Activated T-helper 9 cell treated with anti-CD3 and anti-CD28 coated beads, Interleukin-2, amount 50 U/mL, for 16 hours (primary cell): ENCODE results near the gene ASPSCR1.
A peak's percentile ranks its signal among the peaks of the same experiment; 100 is the strongest.
"Not testable (repeated sequence)": the region's sequence is repeated elsewhere in the genome, so short reads cannot be mapped to it uniquely, and the experiment has no call there.

Source experiments
- DNase-seq: peaks from one replicate; pipeline ENCODE4 v3.0.0-alpha.2; 2020; ENCODE audit warnings: low read depth

ASPSCR1 gene

DNA sequence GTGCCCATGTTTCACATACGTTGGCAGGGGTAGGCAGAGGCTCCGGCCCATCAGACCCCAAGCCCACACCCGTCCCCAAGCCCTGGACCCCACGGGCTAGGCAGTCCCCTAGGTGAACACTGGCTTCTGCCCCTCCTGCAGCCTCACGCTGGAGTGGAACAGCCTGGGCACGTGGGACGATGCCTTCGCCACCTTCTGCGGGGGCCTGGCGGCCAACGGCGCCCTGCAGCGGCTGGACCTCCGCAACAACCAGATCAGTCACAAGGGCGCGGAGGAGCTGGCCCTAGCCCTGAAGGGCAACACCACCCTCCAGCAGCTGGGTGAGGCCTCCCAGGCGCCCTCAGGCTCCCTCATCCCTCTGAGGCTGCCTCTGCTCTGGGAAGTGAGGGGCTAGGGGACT, 47.4 kb downstream of the ASPSCR1 start:
- DNase-seq, result no peak

DNA sequence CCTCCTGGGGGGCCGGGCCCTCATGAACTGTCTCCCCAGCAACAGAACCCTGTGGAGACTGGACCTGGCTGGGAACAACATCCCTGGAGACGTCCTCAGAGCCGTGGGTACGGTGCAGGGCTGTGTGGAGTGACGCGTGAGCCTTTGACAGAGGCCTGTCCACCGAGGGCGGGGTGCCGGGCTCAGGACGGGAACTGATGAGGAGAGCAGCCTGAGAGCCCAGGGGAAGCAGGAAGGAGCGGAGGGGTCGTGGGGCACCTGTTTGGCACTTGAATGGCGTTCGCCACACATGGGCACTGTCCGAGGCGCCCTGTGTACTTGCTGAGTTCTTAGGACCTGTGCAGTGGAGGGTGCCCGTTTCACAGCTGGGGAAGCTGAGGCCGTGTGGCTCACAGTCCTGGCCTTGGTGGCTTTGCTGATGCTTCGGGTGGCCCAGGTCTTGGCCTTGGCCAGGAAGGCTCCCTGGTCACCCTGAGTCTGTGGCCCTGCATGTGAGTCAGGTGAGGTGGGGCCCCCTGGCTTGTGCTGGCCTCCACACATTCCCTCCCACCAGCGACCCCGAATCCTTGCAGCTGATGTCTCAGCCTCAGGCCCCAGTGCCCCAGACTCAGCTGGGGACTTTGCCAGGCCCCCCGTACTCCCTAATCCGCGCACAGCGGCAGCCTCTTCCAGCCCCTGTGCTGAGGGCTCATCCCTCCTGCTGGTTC, 48.1 kb downstream of the ASPSCR1 start:
- no peak for DNase-seq

DNA sequence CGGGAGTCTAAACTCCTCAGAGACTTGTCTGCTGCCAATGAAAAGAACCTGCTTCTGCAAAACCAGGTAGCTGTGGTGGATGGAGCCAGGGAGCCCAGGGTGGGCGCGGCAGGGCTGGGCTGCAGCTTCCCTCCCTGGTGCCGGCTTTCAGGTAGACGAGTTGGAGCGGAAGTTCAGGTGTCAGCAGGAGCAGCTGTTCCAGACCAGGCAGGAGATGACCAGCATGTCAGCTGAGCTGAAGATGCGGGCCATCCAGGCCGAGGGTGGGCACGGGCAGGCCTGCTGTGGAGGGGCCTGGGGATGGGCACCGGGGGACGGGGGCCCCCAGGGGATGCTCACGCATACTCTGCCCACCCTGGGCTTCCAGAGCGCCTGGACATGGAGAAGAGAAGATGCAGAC, 50.8 kb downstream of the ASPSCR1 start:
- DNase-seq, result no peak

DNA sequence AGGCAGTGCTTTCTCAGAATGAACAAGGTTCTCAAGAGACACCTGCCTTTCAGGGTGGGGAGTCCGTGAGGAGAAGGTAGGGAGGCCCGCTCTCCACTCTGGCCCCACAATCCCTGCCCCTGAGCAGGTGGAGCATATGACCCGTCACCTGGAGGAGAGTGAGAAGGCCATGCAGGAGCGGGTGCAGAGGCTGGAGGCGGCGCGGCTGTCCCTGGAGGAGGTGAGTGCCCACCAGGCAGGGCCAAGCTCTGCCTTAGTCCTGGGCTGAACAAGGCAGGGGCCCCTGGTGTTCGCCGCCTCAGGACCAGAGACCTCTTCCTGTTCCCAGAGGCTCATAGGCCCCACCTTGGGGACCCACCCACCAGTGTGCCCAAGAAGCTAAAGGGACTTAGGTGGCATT, 51.5 kb downstream of the ASPSCR1 start:
- DNase-seq, result no peak

DNA sequence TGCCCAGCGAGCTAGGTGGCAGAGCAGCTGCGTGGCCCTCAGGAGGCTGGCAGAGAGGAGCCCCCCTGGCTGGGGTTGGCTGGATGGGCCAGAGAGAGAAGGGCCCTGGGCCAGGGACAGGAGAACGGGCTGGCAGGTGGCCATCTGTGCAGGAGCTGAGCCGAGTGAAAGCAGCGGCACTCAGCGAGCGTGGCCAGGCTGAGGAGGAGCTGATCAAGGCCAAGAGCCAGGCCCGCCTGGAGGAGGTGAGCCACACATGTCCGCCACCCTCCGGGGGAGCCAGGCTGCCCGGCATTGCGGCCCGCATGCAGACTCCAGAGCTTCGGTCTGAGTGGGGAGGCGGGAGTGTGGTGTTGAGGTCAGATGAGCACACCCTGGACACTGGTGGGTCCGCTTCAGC, 52.0 kb downstream of the ASPSCR1 start:
- no peak for DNase-seq

DNA sequence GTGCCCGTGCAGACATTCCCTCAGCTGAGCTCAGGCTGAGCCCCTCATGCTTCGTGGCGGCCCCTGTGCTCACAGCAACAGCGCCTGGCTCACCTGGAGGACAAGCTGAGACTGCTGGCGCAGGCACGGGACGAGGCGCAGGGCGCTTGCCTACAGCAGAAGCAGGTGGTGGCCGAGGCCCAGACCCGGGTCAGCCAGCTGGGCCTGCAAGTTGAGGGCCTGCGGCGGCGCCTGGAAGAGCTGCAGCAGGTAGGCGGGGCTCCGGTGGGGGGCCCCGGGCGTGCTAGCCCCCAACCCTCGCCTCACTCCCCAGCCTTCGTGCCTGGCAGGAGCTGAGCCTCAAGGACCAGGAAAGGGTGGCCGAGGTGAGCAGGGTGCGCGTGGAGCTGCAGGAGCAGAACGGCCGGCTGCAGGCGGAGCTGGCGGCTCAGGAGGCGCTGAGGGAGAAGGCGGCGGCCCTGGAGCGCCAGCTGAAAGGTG, 52.6 kb downstream of the ASPSCR1 start:
- no peak for DNase-seq

DNA sequence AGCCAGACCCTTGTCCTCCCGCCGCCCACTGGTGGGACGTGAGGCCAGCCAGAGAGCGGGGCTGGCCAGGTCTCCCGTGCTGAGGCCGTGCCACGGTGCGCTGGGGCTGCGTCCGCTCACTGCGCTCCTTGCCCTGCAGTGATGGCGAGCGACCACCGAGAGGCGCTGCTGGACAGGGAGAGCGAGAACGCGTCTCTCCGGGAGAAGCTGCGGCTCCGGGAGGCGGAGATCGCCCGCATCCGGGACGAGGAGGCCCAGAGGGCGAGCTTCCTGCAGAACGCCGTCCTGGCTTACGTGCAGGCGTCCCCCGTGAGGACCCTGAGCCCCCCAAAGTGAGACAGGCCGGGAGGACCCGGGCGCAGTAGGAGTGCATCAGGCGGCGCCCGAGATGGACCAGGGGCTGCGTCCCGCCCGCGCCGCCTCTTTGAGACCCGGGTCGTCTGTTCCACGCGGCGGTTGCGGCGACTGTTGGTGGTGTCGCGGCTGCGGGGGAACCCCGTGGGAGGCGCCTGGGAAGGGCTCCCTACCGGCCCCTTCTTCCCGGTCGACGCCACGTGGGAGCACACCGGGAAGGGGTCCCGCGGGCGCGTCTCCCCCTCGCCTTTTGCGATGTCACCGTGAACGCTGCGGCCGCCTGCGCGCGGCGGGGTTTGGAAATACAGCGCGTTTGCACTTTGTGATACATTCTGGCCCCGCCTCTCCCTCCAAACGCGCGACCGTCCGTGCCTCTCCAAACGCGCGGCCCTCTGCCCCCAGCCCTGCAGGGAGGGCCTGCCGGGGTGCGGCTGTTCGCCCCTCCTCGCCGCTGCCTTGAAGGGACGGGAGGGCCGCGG, 53.3 kb downstream of the ASPSCR1 start:
- DNase-seq, result peak; percentile 69

DNA sequence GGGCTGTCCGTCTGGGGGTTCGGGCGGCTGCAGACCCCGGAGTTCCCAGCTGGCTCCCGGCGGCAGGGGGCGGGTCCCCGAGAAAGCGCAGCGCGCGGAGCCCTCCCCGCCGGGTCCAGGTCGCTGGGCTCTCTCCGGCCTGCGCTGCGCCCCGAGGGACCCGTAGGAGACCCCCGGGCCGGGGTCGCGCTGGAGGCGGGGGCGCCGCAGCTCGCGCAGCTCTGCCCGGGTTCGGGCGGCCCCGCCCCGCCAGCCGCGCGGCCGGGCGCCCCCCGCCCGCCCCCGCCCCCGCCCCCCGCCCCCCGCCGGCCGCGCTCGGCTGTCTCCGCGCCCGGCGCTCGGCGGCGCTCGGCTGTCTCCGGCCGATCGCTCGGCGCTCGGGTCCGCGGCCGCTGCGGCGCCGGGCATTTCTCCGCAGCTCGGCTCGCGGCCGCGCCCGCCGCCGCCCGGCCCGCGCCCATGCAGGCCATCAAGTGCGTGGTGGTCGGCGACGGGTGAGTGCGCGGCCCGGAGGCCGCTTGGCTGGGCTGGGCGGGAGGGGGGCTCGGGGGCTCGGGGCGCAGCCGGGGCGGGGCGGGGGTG, 54.0 kb downstream of the ASPSCR1 start, which contains the start of gene RAC3:
Gene RAC3, plus strand, starts transcription at position 376 of the 582 bp plus-strand sequence. Its CDS starts 84 bp downstream, at position 460.
- DNase-seq, result no peak

DNA sequence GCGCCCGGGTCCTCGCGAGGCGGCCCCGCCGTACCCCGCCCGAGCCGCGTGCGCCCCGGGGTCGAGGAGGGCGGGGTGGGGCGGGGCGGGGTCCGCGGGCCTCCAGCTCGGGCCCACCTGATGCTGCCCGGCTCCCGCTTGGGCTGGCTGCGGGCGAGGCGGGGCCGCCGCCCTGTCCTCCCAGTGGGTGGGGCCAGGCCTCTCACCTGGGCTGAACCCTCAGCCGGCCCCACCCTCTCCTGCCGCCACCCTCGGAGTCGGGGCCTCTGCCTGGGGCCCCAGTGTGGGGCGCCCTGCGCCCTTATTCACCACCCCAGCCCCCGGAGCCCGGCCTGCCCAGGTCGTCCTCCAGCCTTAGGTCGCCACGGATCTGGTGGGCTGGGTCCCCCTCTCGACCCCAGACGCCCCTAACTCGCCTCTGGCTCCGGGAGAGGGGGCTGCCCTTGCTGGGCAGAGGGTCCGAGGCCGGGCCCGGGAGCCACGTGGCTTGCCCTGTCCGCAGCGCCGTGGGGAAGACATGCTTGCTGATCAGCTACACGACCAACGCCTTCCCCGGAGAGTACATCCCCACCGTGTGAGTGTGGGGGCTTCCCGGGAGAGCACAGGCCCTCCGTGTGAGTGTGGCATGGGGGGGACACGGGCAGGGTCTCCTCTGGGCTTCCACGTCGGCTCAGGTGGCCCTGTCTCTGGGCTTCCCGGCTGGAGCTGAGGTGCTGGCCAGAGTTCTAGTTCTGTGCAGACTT, 54.6 kb downstream of the ASPSCR1 start:
- peak; percentile 32 for DNase-seq

DNA sequence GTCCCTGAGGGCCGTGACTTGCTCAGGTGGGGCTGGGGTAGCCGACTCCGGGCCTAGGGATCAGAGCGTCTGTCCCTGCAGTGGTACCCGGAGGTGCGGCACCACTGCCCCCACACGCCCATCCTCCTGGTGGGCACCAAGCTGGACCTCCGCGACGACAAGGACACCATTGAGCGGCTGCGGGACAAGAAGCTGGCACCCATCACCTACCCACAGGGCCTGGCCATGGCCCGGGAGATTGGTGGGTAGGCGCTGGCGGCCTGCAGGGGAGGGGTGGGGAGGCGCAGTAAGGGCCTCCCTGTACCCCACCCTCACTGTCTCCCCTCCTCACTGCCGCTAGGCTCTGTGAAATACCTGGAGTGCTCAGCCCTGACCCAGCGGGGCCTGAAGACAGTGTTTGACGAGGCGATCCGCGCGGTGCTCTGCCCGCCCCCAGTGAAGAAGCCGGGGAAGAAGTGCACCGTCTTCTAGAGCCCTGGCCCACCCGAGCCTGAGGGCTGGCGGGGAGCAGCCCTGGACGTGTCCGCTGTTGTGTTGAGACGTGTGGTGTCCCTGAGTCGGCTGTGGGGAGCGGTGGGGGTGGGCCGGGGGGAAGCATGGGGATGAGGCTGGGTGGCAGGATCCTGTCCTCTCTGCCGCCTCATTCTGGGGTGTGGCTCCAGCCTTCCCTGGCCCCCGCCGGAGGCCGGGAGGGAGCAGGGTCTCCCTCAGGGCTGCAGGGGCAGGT, 56.1 kb downstream of the ASPSCR1 start:
- no peak for DNase-seq

DNA sequence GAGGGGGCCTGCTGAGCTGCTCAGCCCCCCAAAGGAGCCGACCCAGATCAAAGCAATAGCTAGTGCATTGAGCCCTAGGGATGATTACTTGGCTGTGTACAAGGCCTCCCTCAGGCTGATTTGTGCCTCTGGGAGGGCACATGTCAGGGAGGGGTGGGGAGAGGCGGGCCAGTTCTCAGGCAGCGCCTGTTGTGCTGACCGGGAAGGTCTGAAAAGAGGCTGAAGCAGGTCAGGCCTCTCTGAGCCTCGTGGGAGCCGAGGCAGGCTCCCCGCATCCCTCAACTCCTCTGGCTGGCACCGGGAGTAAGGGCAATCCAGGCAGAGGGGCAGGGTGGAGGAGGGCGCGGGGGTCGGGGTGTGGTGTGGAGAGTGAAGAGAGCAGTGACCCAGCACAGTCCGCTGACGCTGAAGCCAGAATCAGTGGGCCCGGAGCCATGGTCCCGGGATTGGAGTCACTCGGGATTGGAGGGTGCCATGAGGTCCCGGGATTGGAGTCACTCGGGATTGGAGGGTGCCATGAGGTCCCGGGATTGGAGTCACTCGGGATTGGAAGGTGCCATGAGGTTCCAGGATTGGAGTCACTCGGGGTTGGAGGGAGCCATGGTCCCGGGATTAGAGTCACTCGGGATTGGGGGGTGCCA, 57.1 kb downstream of the ASPSCR1 start:
- DNase-seq, result no peak

DNA sequence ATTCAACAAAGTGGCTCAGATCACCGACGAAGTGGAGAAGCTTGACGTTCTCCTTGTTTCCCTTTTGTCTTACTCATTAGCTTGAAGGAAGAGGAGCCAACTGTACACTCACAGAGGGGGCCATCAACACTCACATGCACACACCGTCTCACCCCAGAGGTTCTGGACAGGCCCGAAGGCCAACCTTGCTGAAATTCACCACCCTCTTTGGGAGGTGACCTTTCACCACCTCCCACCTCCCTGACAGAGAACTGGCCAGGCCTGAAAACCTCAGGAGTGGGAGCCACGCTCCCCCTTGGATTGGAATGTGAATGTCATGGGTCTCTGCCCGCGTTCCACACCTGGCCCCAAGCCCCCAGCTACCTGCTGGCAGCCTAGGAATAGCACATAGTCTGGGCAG, 58.1 kb downstream of the ASPSCR1 start:
- no peak for DNase-seq

DNA sequence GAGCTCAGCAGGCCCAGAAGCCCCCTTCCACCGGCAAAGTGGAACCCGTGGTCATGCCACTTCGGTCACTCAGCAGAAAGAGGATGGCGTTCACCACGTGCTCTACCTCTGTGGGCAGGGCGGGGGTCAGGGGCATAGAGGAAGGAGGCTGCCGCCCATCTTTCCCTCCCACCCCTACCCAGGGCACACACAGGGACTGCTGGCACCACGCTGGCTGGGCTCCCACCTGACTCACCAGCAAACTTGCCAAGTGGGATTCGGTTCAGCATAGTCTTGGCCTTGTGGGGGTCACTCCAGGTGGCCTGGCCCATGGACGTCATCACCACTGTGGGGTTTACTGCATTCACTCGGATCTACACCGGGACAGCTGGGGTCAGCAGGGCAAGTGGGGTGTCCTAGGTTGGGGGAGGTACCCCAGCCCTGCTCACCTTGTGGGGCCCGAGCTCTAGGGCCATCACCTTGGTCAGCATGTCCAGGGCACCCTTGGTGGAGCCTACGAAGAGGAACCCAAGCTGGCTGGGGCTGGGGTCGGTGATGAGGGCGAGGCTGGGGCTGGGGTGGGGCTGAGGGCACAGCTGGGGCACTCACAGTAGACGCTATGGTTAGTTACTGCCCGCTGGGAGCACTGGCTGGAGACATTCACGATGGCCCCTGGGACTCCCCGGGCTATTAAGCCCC, 58.7 kb downstream of the ASPSCR1 start:
- no peak for DNase-seq

DNA sequence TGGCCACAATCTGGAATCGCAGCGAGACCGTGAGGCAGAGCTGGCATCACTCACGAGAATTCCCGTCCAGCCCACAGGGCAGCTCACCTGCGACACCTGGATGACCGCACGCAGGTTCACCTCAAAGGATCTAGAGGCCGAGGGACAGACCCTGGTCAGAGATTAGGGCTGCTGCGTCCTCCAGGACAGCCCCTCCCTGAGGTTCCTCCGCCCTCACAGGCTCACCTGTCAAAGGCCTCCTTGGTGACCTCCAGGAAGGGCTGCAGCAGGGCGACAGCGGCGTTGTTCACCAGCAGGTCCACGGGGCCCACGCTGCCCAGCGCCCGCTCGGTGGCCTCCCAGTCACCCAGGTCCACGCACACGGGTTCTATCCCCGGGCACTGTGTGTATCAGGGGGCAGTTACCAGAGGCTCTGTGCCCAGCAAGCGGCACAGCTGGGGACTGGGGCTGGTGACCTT, 59.2 kb downstream of the ASPSCR1 start:
- DNase-seq, result no peak

DNA sequence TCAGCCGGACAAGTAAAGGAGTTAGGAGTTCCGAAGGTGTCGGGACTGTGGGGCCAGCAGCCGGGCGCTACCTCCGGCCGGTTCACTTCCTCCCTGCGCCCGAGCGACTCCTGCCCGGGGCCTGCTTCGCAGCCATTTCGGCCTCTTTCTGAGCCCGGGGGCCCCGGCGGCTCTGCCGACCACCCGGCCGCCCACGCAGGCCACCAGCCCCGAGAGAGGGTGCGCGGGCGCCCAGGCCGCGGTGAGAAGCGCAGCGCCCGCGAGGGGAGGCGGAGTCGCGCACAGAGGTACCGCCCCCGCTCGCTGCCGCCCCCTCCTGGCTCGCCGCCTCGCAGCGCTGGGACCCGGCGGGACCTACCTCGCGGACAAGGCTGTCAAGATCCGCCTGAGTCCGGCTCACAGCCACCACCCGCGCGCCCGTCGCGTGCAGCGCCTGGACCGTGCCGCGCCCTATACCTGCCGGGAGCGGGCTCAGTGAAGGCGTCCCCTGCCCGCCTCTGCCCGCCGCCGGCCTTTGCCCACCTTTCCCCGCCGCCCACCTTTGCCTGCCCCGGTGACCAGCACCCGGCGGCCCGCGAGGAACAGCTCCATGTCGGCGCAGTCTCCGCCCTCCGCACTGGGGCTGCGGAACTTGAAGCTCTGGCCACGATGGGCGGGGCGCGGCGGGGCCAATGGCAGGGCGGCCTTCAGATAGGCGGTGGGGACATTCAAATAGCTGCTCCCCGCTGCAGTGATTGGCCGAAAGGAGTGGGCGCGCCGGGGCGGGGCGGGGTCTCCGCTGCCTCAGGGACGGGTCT, 59.9 kb downstream of the ASPSCR1 start, which contains the start of gene DCXR:
Gene DCXR, minus strand, starts transcription at position 606 of the 797 bp plus-strand sequence. Its CDS starts 15 bp downstream, at position 591.
- peak; percentile 92 for DNase-seq

DNA sequence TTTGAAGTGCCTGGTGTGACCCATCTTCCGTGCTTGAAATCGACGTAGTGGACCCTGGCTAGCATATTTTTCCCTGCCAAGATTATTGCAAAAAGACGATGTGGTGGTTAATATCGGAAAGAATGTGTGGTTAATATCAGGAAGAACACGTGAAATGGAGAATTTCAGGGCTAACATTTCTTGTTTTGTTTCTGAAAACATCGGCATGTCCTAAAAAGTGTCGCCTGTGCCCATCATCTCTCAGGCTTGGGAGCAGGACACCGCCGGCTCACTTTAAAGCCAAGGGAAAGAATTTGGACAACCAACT, 60.4 kb downstream of the ASPSCR1 start:
- no peak for DNase-seq

DNA sequence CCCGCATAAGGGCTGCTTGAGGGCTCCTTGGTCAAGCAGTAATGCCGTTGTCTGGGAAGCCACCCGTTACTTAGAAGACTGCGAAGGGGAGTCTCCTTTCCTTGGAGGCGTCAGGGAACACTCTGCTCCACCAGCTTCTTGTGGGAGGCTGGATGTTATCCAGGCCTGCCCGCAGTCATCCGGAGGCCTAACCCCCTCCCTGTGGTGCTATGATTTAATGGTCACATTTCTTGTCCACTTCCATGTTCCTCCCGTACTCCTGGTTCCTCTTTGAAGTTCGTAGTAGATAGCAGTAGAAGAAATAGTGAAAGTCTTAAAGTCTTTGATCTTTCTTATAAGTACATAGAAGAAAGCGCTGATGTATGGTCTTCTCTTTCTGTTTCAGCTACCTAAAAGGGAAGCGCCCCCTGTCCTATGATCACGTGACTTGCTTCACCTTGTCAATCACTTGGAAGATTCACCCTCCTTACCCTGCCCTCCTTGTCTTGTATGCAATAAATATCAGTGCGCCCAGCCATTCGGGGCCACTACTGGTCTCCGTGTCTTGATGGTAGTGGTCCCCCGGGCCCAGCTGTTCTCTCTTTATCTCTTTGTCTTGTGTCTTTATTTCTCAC, 61.5 kb downstream of the ASPSCR1 start:
- not testable (repeated sequence) for DNase-seq

DNA sequence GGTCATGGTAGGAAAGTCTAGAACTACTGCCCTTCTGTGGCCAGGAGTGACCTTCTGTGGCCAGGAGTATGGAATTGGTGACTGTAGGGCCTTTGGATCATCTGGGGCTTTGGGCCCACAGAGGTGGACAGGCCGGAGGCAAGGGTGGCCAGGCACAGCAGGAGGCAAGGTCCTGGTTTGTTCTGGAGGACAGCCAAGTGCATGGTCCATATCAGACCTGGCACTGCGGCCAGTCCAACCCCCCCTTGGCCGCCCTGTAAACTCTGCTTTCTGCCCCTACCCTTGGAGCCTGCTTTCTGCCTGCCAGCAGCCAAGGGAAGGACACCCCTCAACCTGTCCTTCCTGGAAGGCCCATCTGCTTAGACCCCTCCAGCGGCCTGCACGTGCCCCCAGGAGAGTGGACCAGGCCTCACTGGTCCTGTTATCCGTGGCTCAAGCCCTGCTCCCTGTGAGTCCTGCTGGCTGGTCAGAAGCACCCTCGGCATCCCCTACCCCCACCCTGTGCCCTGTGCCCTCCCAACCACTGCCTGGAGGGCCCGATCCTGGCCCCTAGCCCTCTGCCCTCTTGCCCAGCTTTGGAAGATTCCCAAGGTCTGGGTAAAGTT, 62.4 kb downstream of the ASPSCR1 start:
- no peak for DNase-seq
